CD4-positive, alpha-beta T cell (primary cell): ENCODE data around the gene PSAPL1. TPM values are rescaled to one million over a fixed set of nuclear protein-coding genes. Genes with fewer than 3 reads are reported as not detected.

Experiments
- ATAC-seq: fragments of 200-7000 bp; cut with Tn5 transposase; one replicate; pipeline ENCODE4 v1.10.0; 2022; ENCODE audit warnings: mild to moderate bottlenecking; ENCODE audit not compliant: poor library complexity
- CTCF ChIA-PET: fragments of 350-600 bp; sonication (Branson Sonifier 250); formaldehyde crosslinking; loops from one replicate; lab custom pipeline; 2021; ENCODE audit warnings: antibody characterized with exemption, inconsistent platforms; lab: Charles Lee
- POLR2A ChIA-PET: fragments of 350-600 bp; sonication (Branson Sonifier 250); formaldehyde crosslinking; loops from one replicate; lab custom pipeline; 2021; ENCODE audit warnings: antibody characterized with exemption, inconsistent platforms; lab: Charles Lee
- DNase-seq, 14 experiments: peaks; one replicate each; pipeline ENCODE4 v3.0.0-alpha.2; 2013 to 2020; ENCODE audit warnings: mixed read lengths in 2 of 14
- H3K27ac ChIP-seq, 2 donors: one replicate each; pipeline versions ENCODE4 v1.5.1 to v1.7.0; 2013; ENCODE audit warnings: low read length in 2 of 2, low read depth in 1 of 2, mild to moderate bottlenecking in 1 of 2
- H3K27me3 ChIP-seq, 2 experiments: 1 replicate in 1 of 2; 2 replicates in 1 of 2; pipeline versions ENCODE4 v1.6.1 to v1.7.0; 2013; ENCODE audit warnings: low read length in 2 of 2, control low read depth in 1 of 2, mild to moderate bottlenecking in 1 of 2, moderate library complexity in 1 of 2; ENCODE audit not compliant: insufficient read depth in 2 of 2, control insufficient read depth in 1 of 2
- H3K36me3 ChIP-seq: one replicate; pipeline ENCODE4 v1.6.1; 2013; ENCODE audit warnings: low read length, control low read depth; ENCODE audit not compliant: insufficient read depth
- H3K4me1 ChIP-seq: one replicate; pipeline ENCODE4 v1.6.1; 2013; ENCODE audit warnings: low read length, control low read depth; ENCODE audit not compliant: insufficient read depth
- H3K4me3 ChIP-seq: one replicate; pipeline ENCODE4 v1.5.1; 2013; ENCODE audit warnings: mild to moderate bottlenecking, low read length, moderate library complexity
- H3K9me3 ChIP-seq, 2 experiments: 1 replicate in 1 of 2; 2 replicates in 1 of 2; pipeline versions ENCODE4 v1.6.1 to v1.7.0; 2013; ENCODE audit warnings: low read length in 2 of 2, mild to moderate bottlenecking in 2 of 2, control low read depth in 1 of 2, moderate library complexity in 1 of 2; ENCODE audit not compliant: control insufficient read depth in 1 of 2, insufficient read depth in 1 of 2
- H3K27ac Mint-ChIP-seq: one replicate; pipeline ENCODE4 v1.8.0; 2020; ENCODE audit warnings: mixed read lengths
- H3K27me3 Mint-ChIP-seq: one replicate; pipeline ENCODE4 v1.8.0; 2021; ENCODE audit warnings: mixed read lengths
- H3K36me3 Mint-ChIP-seq: one replicate; pipeline ENCODE4 v1.8.0; 2021; ENCODE audit warnings: low read depth, mixed read lengths
- H3K4me1 Mint-ChIP-seq: one replicate; pipeline ENCODE4 v1.8.0; 2021; ENCODE audit warnings: low read depth, mixed read lengths
- H3K4me3 Mint-ChIP-seq: one replicate; pipeline ENCODE4 v1.8.0; 2020; ENCODE audit warnings: mild to moderate bottlenecking, mixed read lengths
- H3K9me3 Mint-ChIP-seq: one replicate; pipeline ENCODE4 v1.8.0; 2020; ENCODE audit warnings: mixed read lengths
- CTCF ChIP-seq: fragments of 200-600 bp; IDR thresholded peaks from one replicate; pipeline ENCODE4 v1.8.0; 2022; ENCODE audit warnings: antibody characterized with exemption, mild to moderate bottlenecking
- intact Hi-C, 2 experiments: fragments of 100-400 bp; cut with DNase I in 1 of 2; cut with micrococcal nuclease in 1 of 2; formaldehyde crosslinking; loops; one replicate each; pipeline versions ENCODE4 v1.15.1 to v1.9.0; 2023 to 2025; cut with DNase I, micrococcal nuclease
- total RNA-seq, 174 experiments: library from RNA in 2 of 174; stranded (reverse) in 2 of 174; gene quantifications; one replicate each; pipeline ENCODE4 v1.2.3 and lab custom pipeline; 2021 to 2026

The PSAPL1 gene
- total RNA-seq, 2 experiments from 2014 or later: not detected

- Histone ChIP-seq H3K27ac (no peak overlapping the region), H3K4me1 (no peaks in the 10 kb centered on the region), H3K27me3 (peaks cover 0 to 4% of the 10 kb centered on the region in 2 experiments), H3K9me3 (peaks cover 0 to 10% of the 10 kb centered on the region in 2 experiments), H3K36me3 (no peaks in the 10 kb centered on the region), H3K4me3 (no peak overlapping the region)
- Mint-ChIP-seq H3K9me3 (no peaks in the 10 kb centered on the region), H3K4me1 (no peaks in the 10 kb centered on the region), H3K36me3 (no peaks in the 10 kb centered on the region), H3K4me3 (no peak overlapping the region), H3K27ac (no peak overlapping the region), H3K27me3 (peaks cover 13% of the 10 kb centered on the region)
- intact Hi-C loops: no loop called here
- no peak for TF ChIP-seq CTCF
- no peak for ATAC-seq
- POLR2A ChIA-PET: no interaction called here
- no peak for DNase-seq
- CTCF ChIA-PET: no interaction called here
These were observed 40.5 kb upstream of the PSAPL1 start for GRCh38 chr4:7475207-7475606.

GRCh38 chr4:7474320-7474719, 39.6 kb upstream of the PSAPL1 start:
- H3K27me3 Mint-ChIP-seq: peaks cover 13% of the 10 kb centered on the region
- ChIA-PET CTCF (no interaction called here), POLR2A (no interaction called here)
- no peaks in the 10 kb centered on the region for H3K4me1 ChIP-seq
- peaks cover 0 to 4% of the 10 kb centered on the region in 2 experiments for H3K27me3 ChIP-seq
- H3K4me1 Mint-ChIP-seq: no peaks in the 10 kb centered on the region
- H3K27ac Mint-ChIP-seq: no peak overlapping the region
- DNase-seq: no peak
- H3K4me3 Mint-ChIP-seq: no peak overlapping the region
- H3K9me3 Mint-ChIP-seq: no peaks in the 10 kb centered on the region
- no peaks in the 10 kb centered on the region for H3K36me3 ChIP-seq
- H3K27ac ChIP-seq: no peak overlapping the region
- no peaks in the 10 kb centered on the region for H3K36me3 Mint-ChIP-seq
- TF ChIP-seq CTCF: no peak
- no peak overlapping the region for H3K4me3 ChIP-seq
- ATAC-seq: no peak
- intact Hi-C loops: no loop called here
- peaks cover 0 to 10% of the 10 kb centered on the region in 2 experiments for H3K9me3 ChIP-seq

GRCh38 chr4:7473081-7473480, 38.4 kb upstream of the PSAPL1 start:
- Mint-ChIP-seq H3K9me3 (no peaks in the 10 kb centered on the region), H3K27me3 (peaks cover 13% of the 10 kb centered on the region), H3K4me1 (no peaks in the 10 kb centered on the region), H3K27ac (no peak overlapping the region), H3K36me3 (no peaks in the 10 kb centered on the region), H3K4me3 (no peak overlapping the region)
- no peak for TF ChIP-seq CTCF
- Histone ChIP-seq H3K27me3 (peaks cover 0 to 4% of the 10 kb centered on the region in 2 experiments), H3K4me1 (no peaks in the 10 kb centered on the region), H3K4me3 (no peak overlapping the region), H3K9me3 (peaks cover 0 to 10% of the 10 kb centered on the region in 2 experiments), H3K27ac (no peak overlapping the region), H3K36me3 (no peaks in the 10 kb centered on the region)
- DNase-seq (no peak), ATAC-seq (no peak)
- CTCF ChIA-PET: no interaction called here
- POLR2A ChIA-PET: no interaction called here
- intact Hi-C loops: no loop called here
